Keratinocyte (primary cell): ENCODE results near the gene RNASE12. TPM values are rescaled to one million over a fixed set of nuclear protein-coding genes. Genes with fewer than 3 reads are reported as not detected.

Experiments
- DNase-seq: peaks from one replicate; pipeline ENCODE4 v3.0.0-alpha.2; 2011; ENCODE audit warnings: low read depth, missing footprints, low spot score
- FAIRE-seq: peaks from 2 replicates; lab custom pipeline; 2011; peaks lifted over from hg19 to GRCh38; lab: Jason Lieb, UNC
- H2AFZ ChIP-seq: 2 replicates; pipeline ENCODE4 v1.6.0; 2012; ENCODE audit warnings: low read length, control low read depth, inconsistent platforms; ENCODE audit not compliant: control insufficient read depth
- H3K27ac ChIP-seq: 2 replicates; pipeline ENCODE4 v1.5.1; 2011; ENCODE audit warnings: low read length; ENCODE audit not compliant: control insufficient read depth, insufficient read depth
- H3K27me3 ChIP-seq: 3 replicates; pipeline ENCODE4 v1.6.0; 2011; ENCODE audit warnings: low read length; ENCODE audit not compliant: control insufficient read depth, insufficient read depth; ENCODE audit errors: extremely low read depth
- H3K36me3 ChIP-seq, 2 experiments: 2 replicates in 1 of 2; 3 replicates in 1 of 2; pipeline ENCODE4 v1.5.1; 2011; ENCODE audit warnings: low read length in 2 of 2, mild to moderate bottlenecking in 1 of 2; ENCODE audit not compliant: control insufficient read depth in 2 of 2, insufficient read depth in 2 of 2; ENCODE audit errors: extremely low read depth in 1 of 2
- H3K4me1 ChIP-seq: 3 replicates; pipeline ENCODE4 v1.5.1; 2011; ENCODE audit warnings: low read length; ENCODE audit not compliant: control insufficient read depth, insufficient read depth; ENCODE audit errors: extremely low read depth
- H3K4me2 ChIP-seq: 3 replicates; pipeline ENCODE4 v1.6.0; 2011; ENCODE audit warnings: low read depth, low read length; ENCODE audit not compliant: control insufficient read depth, insufficient read depth; ENCODE audit errors: extremely low read depth
- H3K4me3 ChIP-seq, 3 experiments: fragments of 200-600 bp in 1 of 3; sonication (generic) in 1 of 3; 2 replicates in 2 of 3; 3 replicates in 1 of 3; pipeline ENCODE4 v1.5.1; 2011 to 2016; ENCODE audit warnings: low read length in 3 of 3, mild to moderate bottlenecking in 3 of 3, control low read depth in 2 of 3, inconsistent platforms in 1 of 3, low read depth in 1 of 3, mixed read lengths in 1 of 3, mixed run types in 1 of 3, moderate library complexity in 1 of 3; ENCODE audit not compliant: control insufficient read depth in 2 of 3, insufficient read depth in 2 of 3; ENCODE audit errors: extremely low read depth in 1 of 3
- H3K79me2 ChIP-seq: 2 replicates; pipeline ENCODE4 v1.6.0; 2012; ENCODE audit warnings: low read length; ENCODE audit not compliant: control insufficient read depth, insufficient read depth
- H3K9ac ChIP-seq: 3 replicates; pipeline ENCODE4 v1.6.0; 2011; ENCODE audit warnings: low read length; ENCODE audit not compliant: control insufficient read depth, insufficient read depth; ENCODE audit errors: extremely low read depth
- H3K9me1 ChIP-seq: 3 replicates; pipeline ENCODE4 v1.6.0; 2011; ENCODE audit warnings: low read length; ENCODE audit not compliant: control insufficient read depth, insufficient read depth; ENCODE audit errors: extremely low read depth
- H3K9me3 ChIP-seq: 2 replicates; pipeline ENCODE4 v1.5.1; 2012; ENCODE audit warnings: low read depth, low read length; ENCODE audit not compliant: control insufficient read depth
- H4K20me1 ChIP-seq: 3 replicates; pipeline ENCODE4 v1.6.0; 2011; ENCODE audit warnings: low read length; ENCODE audit not compliant: control insufficient read depth, insufficient read depth; ENCODE audit errors: extremely low read depth
- EZH2 ChIP-seq: IDR thresholded peaks from one replicate; pipeline ENCODE4 v1.6.1; 2012; ENCODE audit warnings: inconsistent platforms, mild to moderate bottlenecking, low read length, moderate library complexity
- dilution Hi-C: fragments of 300-500 bp; cut with MboI; formaldehyde crosslinking; loops from one replicate; pipeline ENCODE4 v1.7.0; 2020; ENCODE audit warnings: low sequenced_read_pairs; ENCODE audit not compliant: extremely low pct_ligation_motif_present
- polyA plus RNA-seq, 5 experiments: library from polyadenylated mRNA; depleted of rRNA in 3 of 5; stranded (reverse) in 3 of 5; stranded (forward) in 1 of 5; unstranded in 1 of 5; fragments of >200 nt; gene quantifications; 1 replicate in 1 of 5; 2 replicates in 3 of 5; 3 replicates in 1 of 5; pipeline versions ENCODE4 v1.2.1 to v1.2.3, GENCODE V29; 2011 to 2012; ENCODE audit warnings: missing spikeins in 2 of 5, low read depth in 1 of 5, low replicate concordance in 1 of 5
- TF ChIP-seq, protein P1 (sequence below), 3 experiments: IDR thresholded peaks in 1 of 3; conservative IDR thresholded peaks in 1 of 3; optimal IDR thresholded peaks in 1 of 3; 2 replicates in 2 of 3; 3 replicates in 1 of 3; pipeline versions ENCODE3 to v1.5.1; 2011; ENCODE audit warnings: low read length in 3 of 3, mild to moderate bottlenecking in 3 of 3, moderate library complexity in 2 of 3, control low read depth in 1 of 3, inconsistent platforms in 1 of 3; ENCODE audit not compliant: insufficient read depth in 2 of 3; ENCODE audit errors: extremely low read depth in 1 of 3

Gene RNASE12
- polyA plus RNA-seq, 1 donor (not counting 4 experiments of a cell fraction or from before 2014, with no cell fraction given): not detected

DNA sequence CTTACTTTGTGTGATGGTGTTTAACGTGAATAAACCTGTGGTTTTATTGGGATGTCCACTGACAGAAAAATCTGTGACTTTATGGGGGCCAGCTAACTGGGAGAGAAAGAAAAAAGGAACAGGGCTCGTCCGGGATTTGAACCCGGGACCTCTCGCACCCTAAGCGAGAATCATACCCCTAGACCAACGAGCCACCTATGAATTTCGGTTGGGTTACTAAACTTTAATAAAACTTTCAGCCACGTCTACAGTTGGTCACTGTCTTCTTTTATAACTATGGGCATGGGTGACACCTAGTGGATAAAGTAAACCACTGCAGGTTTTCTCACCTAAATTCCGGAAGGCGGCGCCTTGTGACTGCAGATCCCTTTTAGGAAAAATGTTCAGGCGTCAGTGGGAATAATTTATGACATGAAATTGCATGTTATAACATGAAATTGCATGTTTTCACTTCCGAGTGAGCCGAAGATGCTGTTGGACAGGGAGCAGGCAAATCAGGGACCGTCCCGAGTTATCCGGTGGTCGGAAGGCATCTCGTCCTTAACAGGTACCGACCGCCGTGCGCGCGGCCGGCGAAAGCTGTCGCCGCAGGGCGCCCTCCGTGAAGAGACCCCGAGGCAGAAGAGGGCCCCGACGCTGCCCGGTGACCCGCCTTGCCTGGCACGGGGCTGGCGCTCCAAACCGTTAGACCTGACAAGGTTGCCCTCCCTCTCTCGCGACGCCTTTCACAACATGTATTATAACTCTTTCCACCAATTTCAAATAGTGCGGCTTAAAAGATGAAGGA is 18.2 kb upstream of the RNASE12 start:
- no peak for TF ChIP-seq EZH2
- TF ChIP-seq, protein P1, sequence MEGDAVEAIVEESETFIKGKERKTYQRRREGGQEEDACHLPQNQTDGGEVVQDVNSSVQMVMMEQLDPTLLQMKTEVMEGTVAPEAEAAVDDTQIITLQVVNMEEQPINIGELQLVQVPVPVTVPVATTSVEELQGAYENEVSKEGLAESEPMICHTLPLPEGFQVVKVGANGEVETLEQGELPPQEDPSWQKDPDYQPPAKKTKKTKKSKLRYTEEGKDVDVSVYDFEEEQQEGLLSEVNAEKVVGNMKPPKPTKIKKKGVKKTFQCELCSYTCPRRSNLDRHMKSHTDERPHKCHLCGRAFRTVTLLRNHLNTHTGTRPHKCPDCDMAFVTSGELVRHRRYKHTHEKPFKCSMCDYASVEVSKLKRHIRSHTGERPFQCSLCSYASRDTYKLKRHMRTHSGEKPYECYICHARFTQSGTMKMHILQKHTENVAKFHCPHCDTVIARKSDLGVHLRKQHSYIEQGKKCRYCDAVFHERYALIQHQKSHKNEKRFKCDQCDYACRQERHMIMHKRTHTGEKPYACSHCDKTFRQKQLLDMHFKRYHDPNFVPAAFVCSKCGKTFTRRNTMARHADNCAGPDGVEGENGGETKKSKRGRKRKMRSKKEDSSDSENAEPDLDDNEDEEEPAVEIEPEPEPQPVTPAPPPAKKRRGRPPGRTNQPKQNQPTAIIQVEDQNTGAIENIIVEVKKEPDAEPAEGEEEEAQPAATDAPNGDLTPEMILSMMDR (optimal IDR thresholded peaks at IDR 0.05 in 1 of 3, IDR thresholded peaks at IDR 0.05 in 1 of 3, conservative IDR thresholded peaks at IDR 0.05 in 1 of 3; ENCODE audit: extremely low read depth in 1 of 3, insufficient read depth in 2 of 3, low read length in 3 of 3): peak; percentile 69 to 97 (median 82)
- FAIRE-seq: no peak
- DNase-seq: peak; percentile 81
- peak overlapping the region; percentile 69 for H3K9ac ChIP-seq
- peaks cover 3% of the 10 kb centered on the region for H3K9me1 ChIP-seq
- H3K27me3 ChIP-seq: no peaks in the 10 kb centered on the region
- H4K20me1 ChIP-seq: no peaks in the 10 kb centered on the region
- H3K27ac ChIP-seq: peak overlapping the region; percentile 26
- no peaks in the 10 kb centered on the region for H3K36me3 ChIP-seq
- peak overlapping the region; percentile 82 to 96 (median 91) for H3K4me3 ChIP-seq
- peak overlapping the region; percentile 96 for H2AFZ ChIP-seq
- H3K4me2 ChIP-seq: peak overlapping the region; percentile 88
- no peaks in the 10 kb centered on the region for H3K9me3 ChIP-seq
- peaks cover 9% of the 10 kb centered on the region for H3K4me1 ChIP-seq
- no peaks in the 10 kb centered on the region for H3K79me2 ChIP-seq
- dilution Hi-C loops: no loop called here

DNA sequence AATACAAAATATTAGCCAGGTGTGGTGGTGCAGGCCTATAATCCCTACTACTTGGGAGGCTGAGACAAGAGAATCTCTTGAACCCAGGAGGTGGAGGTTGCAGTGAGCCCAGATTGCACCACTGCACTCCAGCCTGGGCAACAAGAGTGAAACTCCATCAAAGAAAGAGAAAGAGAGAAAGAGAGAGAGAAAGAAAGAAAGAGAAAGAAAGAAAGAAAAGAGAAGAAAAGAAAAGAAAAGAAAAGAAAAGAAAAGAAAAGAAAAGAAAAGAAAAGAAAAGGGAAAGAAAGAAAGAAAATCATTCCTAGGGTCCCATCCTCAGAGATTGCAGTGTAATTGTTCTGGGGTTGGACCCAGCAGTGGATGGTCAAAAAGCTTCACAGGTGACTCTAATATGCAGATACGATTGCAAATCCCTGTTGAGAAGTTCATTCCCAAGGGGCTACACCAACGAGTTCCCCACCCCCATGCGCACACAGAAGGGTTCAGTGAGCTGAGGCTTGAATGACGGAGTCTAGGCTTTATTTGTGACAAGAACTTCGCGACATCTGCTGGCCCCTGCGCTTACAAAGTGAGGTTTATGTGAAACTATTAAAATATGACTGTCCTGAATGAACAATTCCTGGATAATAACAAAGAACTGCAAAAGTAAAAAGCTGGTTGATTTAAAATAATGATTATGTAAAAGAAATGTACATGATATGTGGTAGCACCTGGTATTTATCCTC is 17.4 kb upstream of the RNASE12 start:
- H3K27ac ChIP-seq: no peak overlapping the region
- no peak overlapping the region for H3K4me3 ChIP-seq
- no peak overlapping the region for H3K4me2 ChIP-seq
- H4K20me1 ChIP-seq: no peaks in the 10 kb centered on the region
- H3K9me3 ChIP-seq: no peaks in the 10 kb centered on the region
- H2AFZ ChIP-seq: no peak overlapping the region
- H3K9me1 ChIP-seq: peaks cover 3% of the 10 kb centered on the region
- H3K9ac ChIP-seq: no peak overlapping the region
- DNase-seq (no peak), FAIRE-seq (no peak)
- dilution Hi-C loops: no loop called here
- no peaks in the 10 kb centered on the region for H3K36me3 ChIP-seq
- H3K27me3 ChIP-seq: no peaks in the 10 kb centered on the region
- no peak for TF ChIP-seq EZH2
- TF ChIP-seq, protein P1 (optimal IDR thresholded peaks at IDR 0.05 in 1 of 3, IDR thresholded peaks at IDR 0.05 in 1 of 3, conservative IDR thresholded peaks at IDR 0.05 in 1 of 3; ENCODE audit: extremely low read depth in 1 of 3, insufficient read depth in 2 of 3, low read length in 3 of 3): no peak
- peaks cover 4% of the 10 kb centered on the region for H3K4me1 ChIP-seq
- H3K79me2 ChIP-seq: no peaks in the 10 kb centered on the region
